Neuronal stem cell (in vitro differentiated cells): ENCODE results near the gene ZSWIM6.

ENCODE experiments used
- DNase-seq: peaks from one replicate; pipeline ENCODE4 v3.0.0-alpha.2; 2013; ENCODE audit warnings: low spot score
- H2AFZ ChIP-seq: one replicate; pipeline ENCODE4 v1.6.1; 2013; ENCODE audit warnings: mild to moderate bottlenecking, low read length, inconsistent platforms
- H2AK5ac ChIP-seq: 2 replicates; pipeline ENCODE4 v1.6.1; 2013; ENCODE audit warnings: low read depth, mild to moderate bottlenecking, inconsistent platforms, low read length, moderate library complexity, mixed read lengths
- H2BK120ac ChIP-seq: 2 replicates; pipeline ENCODE4 v1.6.1; 2013; ENCODE audit warnings: low read depth, mild to moderate bottlenecking, inconsistent platforms, low read length, moderate library complexity, mixed read lengths
- H2BK12ac ChIP-seq: one replicate; pipeline ENCODE4 v1.6.1; 2013; ENCODE audit warnings: low read length, inconsistent platforms
- H2BK15ac ChIP-seq: 2 replicates; pipeline ENCODE4 v1.6.1; 2013; ENCODE audit warnings: mild to moderate bottlenecking, low read length, inconsistent platforms, mixed read lengths
- H2BK5ac ChIP-seq: one replicate; pipeline ENCODE4 v1.6.1; 2013; ENCODE audit warnings: inconsistent platforms, mild to moderate bottlenecking, low read length, moderate library complexity
- H3K14ac ChIP-seq: one replicate; pipeline ENCODE4 v1.6.1; 2013; ENCODE audit warnings: low read length, inconsistent platforms
- H3K18ac ChIP-seq: 2 replicates; pipeline ENCODE4 v1.6.1; 2013; ENCODE audit warnings: low read length, inconsistent platforms
- H3K23ac ChIP-seq: 2 replicates; pipeline ENCODE4 v1.6.1; 2013; ENCODE audit warnings: low read depth, mild to moderate bottlenecking, mixed read lengths, low read length, inconsistent platforms; ENCODE audit not compliant: poor library complexity
- H3K27ac ChIP-seq: replicated peaks from 3 replicates; pipeline ENCODE4 v1.5.1; 2013; ENCODE audit warnings: low read length, inconsistent platforms
- H3K27me3 ChIP-seq, 3 experiments: 2 replicates each; pipeline ENCODE4 v1.6.1; 2013; ENCODE audit warnings: low read length in 3 of 3, mild to moderate bottlenecking in 2 of 3, inconsistent platforms in 1 of 3, low read depth in 1 of 3, mixed read lengths in 1 of 3, moderate library complexity in 1 of 3; ENCODE audit not compliant: control insufficient read depth in 3 of 3, insufficient read depth in 3 of 3
- H3K36me3 ChIP-seq, 2 donors: replicated peaks in 1 of 2; 2 replicates each; pipeline ENCODE4 v1.6.1; 2013; ENCODE audit warnings: low read length in 2 of 2; ENCODE audit not compliant: control insufficient read depth in 2 of 2, insufficient read depth in 2 of 2
- H3K4ac ChIP-seq: 2 replicates; pipeline ENCODE4 v1.6.1; 2013; ENCODE audit warnings: inconsistent platforms, mild to moderate bottlenecking, low read length, moderate library complexity
- H3K4me1 ChIP-seq, 2 donors: 1 replicate in 1 of 2; 2 replicates in 1 of 2; pipeline ENCODE4 v1.6.1; 2013; ENCODE audit warnings: low read length in 2 of 2, low read depth in 1 of 2; ENCODE audit not compliant: control insufficient read depth in 2 of 2, insufficient read depth in 1 of 2
- H3K4me2 ChIP-seq: one replicate; pipeline ENCODE4 v1.6.1; 2013; ENCODE audit warnings: mild to moderate bottlenecking, low read length, inconsistent platforms; ENCODE audit not compliant: insufficient read depth, poor library complexity, severe bottlenecking
- H3K4me3 ChIP-seq, 2 donors: 2 replicates each; pipeline ENCODE4 v1.5.1; 2013; ENCODE audit warnings: low read length in 2 of 2, mild to moderate bottlenecking in 2 of 2, inconsistent platforms in 1 of 2, moderate library complexity in 1 of 2
- H3K79me1 ChIP-seq: one replicate; pipeline ENCODE4 v1.6.1; 2013; ENCODE audit warnings: low read depth, mild to moderate bottlenecking, inconsistent platforms, low read length, moderate library complexity
- H3K9ac ChIP-seq: one replicate; pipeline ENCODE4 v1.6.1; 2013; ENCODE audit warnings: mild to moderate bottlenecking, low read depth, low read length, inconsistent platforms; ENCODE audit not compliant: poor library complexity
- H3K9me3 ChIP-seq, 2 donors: replicated peaks in 1 of 2; 2 replicates each; pipeline versions ENCODE3 to v1.6.1; 2013; ENCODE audit warnings: low read length in 2 of 2, mild to moderate bottlenecking in 2 of 2, inconsistent platforms in 1 of 2, low read depth in 1 of 2, mixed read lengths in 1 of 2, moderate library complexity in 1 of 2; ENCODE audit not compliant: control insufficient read depth in 2 of 2, insufficient read depth in 1 of 2
- H4K8ac ChIP-seq: one replicate; pipeline ENCODE4 v1.6.1; 2013; ENCODE audit warnings: low read depth, mild to moderate bottlenecking, inconsistent platforms, low read length, moderate library complexity
- H4K91ac ChIP-seq: one replicate; pipeline ENCODE4 v1.6.1; 2013; ENCODE audit warnings: low read length, low read depth, mild to moderate bottlenecking, inconsistent platforms; ENCODE audit not compliant: poor library complexity
- WGBS, 2 donors: extraction: QIAGEN DNeasy Blood & Tissue Kit; methylation state at CpG; one replicate each; pipeline ENCODE4 v1.1.7; 2013; ENCODE audit warnings: missing lambda C conversion rate in 2 of 2, mixed read lengths in 1 of 2; ENCODE audit not compliant: insufficient read length in 2 of 2, insufficient replicate concordance in 1 of 2; ENCODE audit errors: extremely low coverage in 2 of 2; 5-methylcytosine and 5-hydroxymethylcytosine counted together

Gene ZSWIM6

GRCh38 chr5:61460471-61460870 is 128.4 kb downstream of the ZSWIM6 start:
- Histone ChIP-seq H3K23ac (no peak overlapping the region), H3K4me3 (no peak overlapping the region), H3K4me1 (peaks cover 2 to 8% of the 10 kb centered on the region in 2 donors), H3K9ac (no peak overlapping the region), H3K18ac (no peak overlapping the region), H3K27ac (no peak overlapping the region), H3K36me3 (peaks cover 0 to 37% of the 10 kb centered on the region in 2 donors), H2BK5ac (no peak overlapping the region), H3K27me3 (no peaks in the 10 kb centered on the region), H2BK120ac (no peak overlapping the region), H3K79me1 (peaks cover 3% of the 10 kb centered on the region), H2AFZ (no peak overlapping the region), H3K4ac (no peak overlapping the region), H4K91ac (no peak overlapping the region), H3K14ac (no peak overlapping the region), H2BK15ac (no peak overlapping the region), H3K4me2 (no peak overlapping the region), H3K9me3 (peaks cover 0 to 20% of the 10 kb centered on the region in 2 donors), H2AK5ac (no peak overlapping the region), H4K8ac (no peak overlapping the region), H2BK12ac (no peak overlapping the region)
- no CpG with 5 or more reads among the region's 3 CpGs for WGBS, 2 donors
- no peak for DNase-seq

GRCh38 chr5:61461417-61461816 is 129.4 kb downstream of the ZSWIM6 start:
- DNase-seq, result no peak

GRCh38 chr5:61461926-61462325 is 129.9 kb downstream of the ZSWIM6 start:
- H3K9me3 ChIP-seq, result peaks cover 0 to 20% of the 10 kb centered on the region in 2 donors

More at GRCh38 chr5:61461417-61461816, 129.4 kb downstream of the ZSWIM6 start:
- Histone ChIP-seq H2BK120ac (no peak overlapping the region), H2AK5ac (no peak overlapping the region), H3K23ac (no peak overlapping the region), H4K8ac (no peak overlapping the region), H3K14ac (no peak overlapping the region), H2BK5ac (no peak overlapping the region), H3K27me3 (no peaks in the 10 kb centered on the region), H3K79me1 (peaks cover 3% of the 10 kb centered on the region), H3K4me2 (no peak overlapping the region), H3K27ac (no peak overlapping the region), H2BK15ac (no peak overlapping the region), H3K36me3 (peaks cover 0 to 37% of the 10 kb centered on the region in 2 donors), H3K4ac (no peak overlapping the region), H3K4me3 (no peak overlapping the region), H4K91ac (no peak overlapping the region), H3K9ac (no peak overlapping the region), H3K4me1 (peaks cover 2 to 7% of the 10 kb centered on the region in 2 donors), H3K18ac (no peak overlapping the region), H3K9me3 (peaks cover 0 to 20% of the 10 kb centered on the region in 2 donors), H2BK12ac (no peak overlapping the region), H2AFZ (no peak overlapping the region)
- no CpG with 5 or more reads among the region's 1 CpG for WGBS, 2 donors

GRCh38 chr5:61463596-61463995 is 131.5 kb downstream of the ZSWIM6 start:
- no peak overlapping the region for H2BK5ac ChIP-seq
- no peak overlapping the region for H2BK120ac ChIP-seq
- H3K4me2 ChIP-seq, result no peak overlapping the region
- no peak overlapping the region for H4K8ac ChIP-seq
- no peak overlapping the region for H3K23ac ChIP-seq
- peaks cover 0 to 20% of the 10 kb centered on the region in 2 donors for H3K9me3 ChIP-seq
- WGBS, 2 donors, result no CpG with 5 or more reads among the region's 2 CpGs
- H4K91ac ChIP-seq, result no peak overlapping the region
- H2AFZ ChIP-seq, result no peak overlapping the region
- peaks cover 3% of the 10 kb centered on the region for H3K79me1 ChIP-seq
- H3K4me3 ChIP-seq, result no peak overlapping the region
- H2AK5ac ChIP-seq, result no peak overlapping the region
- H2BK15ac ChIP-seq, result no peak overlapping the region
- peaks cover 2 to 7% of the 10 kb centered on the region in 2 donors for H3K4me1 ChIP-seq
- H3K14ac ChIP-seq, result no peak overlapping the region
- no peaks in the 10 kb centered on the region for H3K27me3 ChIP-seq
- no peak for DNase-seq
- H3K18ac ChIP-seq, result no peak overlapping the region
- peaks cover 0 to 35% of the 10 kb centered on the region in 2 donors for H3K36me3 ChIP-seq
- no peak overlapping the region for H3K9ac ChIP-seq
- H3K4ac ChIP-seq, result no peak overlapping the region
- no peak overlapping the region for H3K27ac ChIP-seq
- no peak overlapping the region for H2BK12ac ChIP-seq

More at GRCh38 chr5:61461926-61462325, 129.9 kb downstream of the ZSWIM6 start:
- no CpG with 5 or more reads among the region's 1 CpG for WGBS, 2 donors
- Histone ChIP-seq H3K27ac (no peak overlapping the region), H2BK15ac (no peak overlapping the region), H4K91ac (no peak overlapping the region), H3K27me3 (no peaks in the 10 kb centered on the region), H3K4me1 (peaks cover 2 to 7% of the 10 kb centered on the region in 2 donors), H2BK12ac (no peak overlapping the region), H3K14ac (no peak overlapping the region), H2BK5ac (no peak overlapping the region), H3K36me3 (peaks cover 0 to 37% of the 10 kb centered on the region in 2 donors), H3K4me3 (no peak overlapping the region), H3K4me2 (no peak overlapping the region), H2AK5ac (no peak overlapping the region), H3K9ac (no peak overlapping the region), H3K79me1 (peaks cover 3% of the 10 kb centered on the region), H3K4ac (no peak overlapping the region), H3K23ac (no peak overlapping the region), H4K8ac (no peak overlapping the region), H2AFZ (no peak overlapping the region), H2BK120ac (no peak overlapping the region), H3K18ac (no peak overlapping the region)
- DNase-seq, result no peak
